ENCODE results near the gene MIDN.
A peak's percentile ranks its signal among the peaks of the same experiment; 100 is the strongest.

MIDN gene

GRCh38 chr19:1220976-1221903 lies 27.1 kb upstream of the MIDN start:
- DNase-seq: no peak

GRCh38 chr19:1221904-1222255 lies 26.5 kb upstream of the MIDN start:
- no peak for DNase-seq

DNA sequence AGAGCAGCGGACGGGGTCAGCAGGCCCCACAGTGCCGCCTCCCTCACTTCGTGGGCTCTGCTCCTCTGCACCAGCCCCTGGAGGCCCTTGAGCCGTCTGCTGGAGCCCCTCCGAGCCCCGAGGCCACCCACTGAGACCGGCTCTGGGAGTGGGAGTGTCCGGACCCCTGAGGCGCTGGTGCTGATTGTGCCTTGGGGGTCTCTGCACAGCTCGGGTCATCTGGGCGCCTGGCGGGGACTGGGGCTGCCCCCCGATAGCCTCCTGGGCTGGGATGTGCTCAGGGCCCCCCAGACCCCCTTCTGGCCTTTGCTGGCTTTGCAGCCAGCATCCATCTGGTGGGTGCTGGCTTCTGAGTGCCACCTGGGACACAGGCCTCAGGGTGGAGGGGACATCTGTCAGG lies 26.0 kb upstream of the MIDN start:
- DNase-seq: no peak

DNA sequence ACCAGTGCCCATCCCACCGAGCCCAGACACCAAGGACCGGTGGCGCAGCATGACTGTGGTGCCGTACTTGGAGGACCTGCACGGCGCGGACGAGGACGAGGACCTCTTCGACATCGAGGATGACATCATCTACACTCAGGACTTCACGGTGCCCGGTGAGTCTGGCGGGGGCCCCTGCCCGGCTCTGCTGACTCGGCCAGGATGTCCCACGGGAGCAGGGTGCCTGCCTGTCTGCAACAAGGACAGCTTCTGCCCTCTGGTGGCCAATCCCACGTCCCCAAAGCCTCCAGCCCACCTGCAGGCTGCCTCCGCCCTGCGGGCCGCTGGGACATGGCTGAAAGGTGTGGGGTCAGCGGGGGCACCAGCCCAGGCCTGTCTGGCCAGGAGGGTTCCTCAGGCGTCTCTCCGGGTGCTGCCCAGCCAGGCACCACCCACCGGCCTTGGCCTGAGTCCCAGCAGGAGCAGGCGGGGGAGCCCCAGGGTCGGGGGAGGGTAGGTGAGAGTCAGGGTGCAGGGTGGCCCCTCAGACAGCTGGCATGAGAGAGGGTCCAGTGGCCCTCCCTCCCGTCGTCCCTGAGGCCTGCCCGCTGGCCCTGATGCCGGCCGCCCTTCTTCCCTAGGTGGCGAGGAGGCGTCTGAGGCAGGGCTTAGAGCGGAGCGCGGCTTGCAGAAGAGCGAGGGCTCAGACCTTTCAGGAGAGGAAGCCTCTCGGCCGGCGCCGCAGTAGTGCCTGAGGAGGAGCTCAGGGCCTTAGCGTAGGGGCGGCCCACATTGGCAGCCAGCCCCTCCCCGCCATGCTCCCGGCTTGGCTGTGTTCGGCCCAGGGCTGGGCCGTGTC lies 25.1 kb upstream of the MIDN start:
- DNase-seq: peak in 1 of 2 donors; percentile 34

- DNase-seq: no peak
Observed at GRCh38 chr19:1224047-1224825, 24.1 kb upstream of the MIDN start.

- no peak for DNase-seq
Observed at GRCh38 chr19:1224847-1225246, 23.5 kb upstream of the MIDN start.

- DNase-seq: no peak
Observed at GRCh38 chr19:1225440-1226226, 22.8 kb upstream of the MIDN start.

DNA sequence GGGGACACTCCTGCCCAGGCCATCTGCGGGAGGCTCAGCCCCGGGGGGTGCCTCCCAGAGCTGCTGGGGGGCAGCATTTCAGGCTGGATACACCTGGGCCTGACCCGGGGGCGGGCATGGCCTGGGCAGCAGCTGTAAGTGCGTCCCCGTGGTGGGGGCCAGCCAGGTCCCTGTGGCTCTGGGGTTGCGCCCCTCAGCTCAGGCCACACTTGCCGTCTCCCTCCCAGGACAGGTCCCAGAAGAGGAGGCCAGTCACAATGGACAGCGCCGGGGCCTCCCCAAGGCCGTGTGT lies 22.2 kb upstream of the MIDN start:
- DNase-seq: no peak

GRCh38 chr19:1226522-1227303 lies 21.7 kb upstream of the MIDN start:
- no peak for DNase-seq

GRCh38 chr19:1227304-1228054 lies 20.9 kb upstream of the MIDN start:
- DNase-seq: no peak

GRCh38 chr19:1228161-1228957 lies 20.0 kb upstream of the MIDN start:
- DNase-seq: no peak

DNA sequence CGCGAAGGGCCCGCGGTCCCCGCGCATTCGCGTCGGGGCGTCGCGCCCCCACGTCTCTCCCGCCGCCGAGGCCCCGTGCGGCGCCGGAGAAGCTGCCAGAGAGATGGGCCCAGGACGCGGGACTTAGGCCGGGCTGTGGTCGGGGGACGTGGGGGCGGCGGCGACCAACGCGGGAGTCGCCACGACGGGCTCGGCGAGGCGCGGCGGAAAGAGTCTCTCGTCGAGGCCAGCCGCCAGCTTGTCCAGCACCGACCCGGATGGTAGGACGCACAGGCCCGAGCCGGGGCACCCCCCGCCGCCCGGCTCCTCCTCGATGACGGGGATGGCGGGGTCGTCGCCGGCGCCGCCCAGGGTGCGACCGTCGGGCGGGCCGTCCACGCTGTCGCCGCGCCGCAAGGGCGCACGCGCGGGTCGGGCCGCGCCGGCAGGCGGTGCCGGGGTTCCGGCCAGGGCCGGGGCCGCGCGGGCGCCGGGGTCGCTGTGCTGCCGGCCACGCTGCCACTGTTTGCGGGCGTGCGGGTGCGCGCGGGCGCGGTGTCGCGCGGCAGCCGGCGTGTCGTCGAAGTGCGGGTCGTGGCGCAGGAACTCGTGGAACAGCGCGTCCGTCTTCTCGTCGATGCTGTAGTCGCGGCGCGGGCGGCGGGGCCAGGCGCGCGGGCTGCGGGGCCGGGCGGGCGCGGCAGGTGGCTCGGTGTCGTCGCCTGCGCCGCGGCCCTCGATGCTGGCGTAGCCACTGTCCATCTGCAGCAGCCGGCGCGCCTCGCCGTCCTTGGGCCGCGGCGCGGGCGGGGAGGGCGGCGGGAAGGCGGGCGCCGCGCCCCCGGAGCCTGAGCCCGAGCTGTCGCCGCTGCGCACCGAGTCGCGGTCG lies 19.1 kb upstream of the MIDN start:
- DNase-seq: no peak

DNA sequence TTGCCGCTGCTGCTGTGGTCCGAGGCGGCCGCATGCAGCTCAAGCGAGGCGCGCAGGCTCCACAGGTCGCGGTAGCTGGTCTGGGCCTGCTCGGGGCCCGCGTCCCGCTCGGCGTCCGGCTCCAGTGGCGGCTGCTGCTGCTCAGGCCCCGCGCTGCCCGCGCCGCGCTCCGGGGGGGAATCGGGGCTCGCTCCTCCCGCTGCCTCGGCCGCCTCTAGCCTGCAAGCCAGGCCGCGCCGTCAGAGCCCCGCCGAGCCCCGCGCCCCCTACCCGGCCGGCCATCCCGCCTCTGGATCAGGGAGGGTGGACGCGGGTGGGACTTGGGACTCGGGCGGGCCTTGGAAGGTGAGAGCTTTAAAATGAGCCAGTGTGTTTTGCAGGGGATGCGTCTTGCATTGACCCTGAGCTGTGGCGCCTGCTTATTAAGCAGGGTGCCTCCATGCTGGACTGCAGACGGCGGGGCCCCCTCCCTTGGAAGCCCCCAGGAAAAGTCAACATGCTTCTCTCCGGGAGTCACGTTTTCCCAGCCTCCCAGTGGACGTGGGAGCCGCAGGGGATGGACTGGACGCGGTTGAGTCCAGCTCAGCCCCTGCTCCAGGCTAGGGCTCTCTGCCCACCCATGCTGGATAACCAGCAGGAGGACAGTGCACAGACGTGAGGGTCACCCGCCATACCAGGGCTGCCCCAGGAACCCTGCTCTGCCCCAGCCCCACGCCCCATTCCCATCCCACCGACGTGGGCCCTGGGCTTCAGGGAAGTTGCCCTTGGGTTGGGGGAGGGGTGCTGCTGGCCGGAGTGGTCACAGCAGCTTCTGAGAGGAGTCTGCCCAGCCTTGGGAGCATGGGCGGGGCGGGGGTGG lies 18.2 kb upstream of the MIDN start:
- DNase-seq: no peak

- DNase-seq: no peak
Observed at GRCh38 chr19:1230783-1231489, 17.4 kb upstream of the MIDN start.

DNA sequence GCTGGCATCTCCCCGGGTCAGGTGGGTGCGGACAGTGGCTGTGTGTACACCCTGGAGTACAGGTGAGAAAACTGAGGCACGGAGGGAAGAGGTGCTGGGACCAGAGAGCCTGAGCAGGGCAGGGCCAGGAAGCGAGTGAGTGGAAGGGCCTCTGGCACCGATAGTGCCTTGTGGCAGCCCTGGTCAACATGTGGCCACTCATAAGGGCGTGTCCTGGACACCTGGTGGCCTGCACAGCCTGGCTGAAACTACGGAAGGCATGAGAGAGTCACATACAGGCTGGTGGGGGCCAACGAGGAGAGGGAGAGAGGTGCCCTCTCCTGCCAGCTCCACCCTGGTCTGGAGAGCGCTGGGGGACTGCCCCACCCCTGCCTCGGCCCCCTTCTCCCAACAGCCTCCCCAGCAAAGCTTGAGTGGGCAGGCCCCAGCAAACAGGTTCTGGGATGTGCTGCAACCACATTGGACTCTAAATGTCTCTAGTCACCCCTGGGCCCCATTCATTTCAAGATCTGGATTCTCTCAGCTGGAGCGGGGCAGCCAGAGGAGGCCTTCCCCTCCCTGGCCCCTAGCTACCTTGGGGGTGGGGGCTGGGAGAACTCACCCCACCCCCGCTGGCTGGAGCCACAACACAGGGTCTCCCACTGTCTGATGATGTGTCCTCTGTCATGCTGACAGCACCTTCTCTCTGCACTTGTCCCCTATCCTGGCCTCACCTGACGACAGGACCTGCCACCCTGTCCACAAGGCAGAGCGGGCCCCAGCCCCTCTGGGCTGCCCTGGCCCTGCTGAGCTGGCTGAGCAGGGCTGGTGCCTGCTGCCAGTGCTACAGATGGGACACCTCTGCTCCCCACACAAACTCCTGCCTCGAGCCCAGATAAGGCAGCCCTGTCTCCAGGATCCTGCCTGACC lies 16.4 kb upstream of the MIDN start:
- no peak for DNase-seq

- no peak for DNase-seq
Observed at GRCh38 chr19:1232652-1233072, 15.7 kb upstream of the MIDN start.
